Activated naive CD4-positive, alpha-beta T cell (primary cell): ENCODE data around the gene MBLAC1.

Experiments
- DNase-seq, 4 experiments: peaks; one replicate each; lab custom pipeline; 2025; lab: John Stamatoyannopoulos, UW

Gene MBLAC1

DNA sequence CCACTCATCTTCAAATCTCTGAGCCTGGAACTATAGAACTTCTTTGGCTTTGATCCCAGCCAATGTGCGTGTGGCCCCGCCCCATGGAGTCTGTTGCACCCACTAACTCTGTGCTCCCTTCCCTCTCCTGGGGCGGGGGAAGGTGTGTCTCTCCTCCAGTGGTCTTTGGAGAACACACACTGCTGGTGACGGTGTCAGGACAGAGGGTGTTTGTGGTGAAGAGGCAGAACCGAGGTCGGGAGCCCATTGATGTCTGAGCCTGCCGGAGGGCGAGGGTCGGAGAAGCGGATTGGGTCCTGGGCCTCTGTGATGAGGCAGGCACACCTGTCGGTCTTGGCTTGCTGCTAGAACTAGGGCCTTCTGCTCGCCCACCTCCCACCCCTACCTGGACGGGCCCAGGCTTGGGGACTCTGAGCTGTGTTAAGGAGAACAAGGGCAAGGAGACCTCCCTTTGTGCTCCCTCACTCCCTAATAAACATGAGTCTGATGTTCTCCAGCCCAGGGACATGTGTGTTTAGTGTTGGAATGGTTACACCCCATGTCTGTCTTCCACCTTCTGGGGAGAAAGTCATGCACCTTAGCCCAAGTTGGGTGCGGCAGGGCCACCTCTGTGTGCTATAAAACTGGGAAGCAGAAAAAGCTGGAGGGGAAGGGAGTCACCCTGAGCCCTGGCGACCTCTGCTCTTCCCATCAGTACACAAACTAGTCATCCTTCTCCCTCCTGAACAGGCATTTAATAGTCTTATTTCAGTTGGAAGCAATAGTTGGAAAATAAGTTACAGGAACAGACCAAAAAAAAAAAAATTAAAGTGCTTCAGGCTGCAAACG is 27.2 kb downstream of the MBLAC1 start:
- DNase-seq, result no peak

DNA sequence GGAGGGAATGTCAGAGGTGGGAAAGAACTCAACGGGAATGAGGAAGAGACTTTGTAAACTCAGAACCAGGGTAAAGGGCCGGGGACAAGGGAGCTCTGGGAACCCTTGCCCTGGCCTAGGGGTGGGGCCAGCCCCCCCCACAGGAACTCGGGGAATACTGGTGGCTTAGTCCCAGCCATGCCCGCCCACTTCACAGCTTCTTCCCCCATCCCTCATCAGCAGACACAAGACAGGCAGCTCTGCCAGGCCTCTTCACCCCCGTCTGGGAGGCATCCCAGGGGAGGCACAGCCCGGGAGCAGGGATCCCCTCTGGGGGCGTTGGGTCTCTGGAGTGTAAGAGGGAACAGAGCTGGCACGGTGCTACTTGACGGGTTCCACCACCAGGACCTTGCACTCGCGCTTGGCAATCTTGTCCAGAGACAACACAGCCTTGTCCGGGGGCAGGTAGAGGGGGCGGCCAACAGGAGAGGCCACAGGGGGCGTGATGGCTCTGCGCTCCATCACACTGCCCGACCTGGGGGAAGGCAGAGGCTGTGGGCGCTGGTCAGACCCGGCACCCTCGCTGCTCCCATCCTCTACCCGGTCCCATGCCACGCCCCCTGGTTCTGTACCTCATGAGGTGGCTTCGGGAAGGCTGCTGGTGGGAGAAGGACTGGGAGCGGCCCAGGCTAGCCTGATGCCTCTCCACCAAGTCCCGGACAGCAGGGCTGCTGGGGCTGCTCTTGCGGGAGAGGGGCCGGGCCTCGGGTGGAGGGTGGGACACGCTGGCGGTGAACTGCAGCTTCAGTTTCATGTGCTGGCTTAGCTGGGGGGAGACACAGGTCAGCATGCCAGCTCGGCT is 28.1 kb downstream of the MBLAC1 start:
- no peak for DNase-seq

DNA sequence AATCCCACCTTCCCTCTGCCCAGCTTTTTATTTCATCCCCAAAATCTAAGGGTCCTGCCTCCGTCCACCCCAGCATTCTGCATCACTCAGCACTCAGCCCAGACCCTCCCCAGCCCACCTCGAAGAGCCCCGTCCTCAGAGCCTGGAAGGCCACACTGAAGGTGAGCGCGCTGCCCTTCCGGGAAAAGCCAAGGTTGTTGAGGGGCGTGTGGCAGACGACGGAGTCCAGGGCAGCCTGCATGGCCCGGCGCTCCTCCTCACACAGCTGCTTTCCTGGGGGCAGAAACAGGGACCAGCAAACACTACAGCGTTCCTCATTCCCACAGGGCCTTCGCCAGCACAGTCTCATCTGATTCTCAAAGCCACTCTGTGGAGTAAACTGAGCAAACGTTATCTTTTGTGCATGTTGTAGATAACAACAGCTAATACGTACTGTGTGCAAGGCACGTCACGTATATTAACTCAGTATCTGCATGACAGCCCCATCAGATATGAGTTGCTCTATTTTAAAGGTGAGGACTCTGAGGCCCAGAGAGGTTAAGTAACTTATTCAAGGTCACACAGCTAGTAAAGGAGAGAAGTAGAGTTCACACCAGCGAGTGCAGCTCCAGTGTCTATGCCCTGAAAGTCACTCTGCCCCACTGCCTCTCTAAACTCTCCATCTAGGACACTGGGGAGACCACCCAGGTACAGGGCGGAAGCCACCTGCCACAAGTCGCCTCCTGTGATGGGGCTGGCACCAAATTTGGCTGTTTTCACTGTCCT is 29.0 kb downstream of the MBLAC1 start:
- DNase-seq, result no peak

DNA sequence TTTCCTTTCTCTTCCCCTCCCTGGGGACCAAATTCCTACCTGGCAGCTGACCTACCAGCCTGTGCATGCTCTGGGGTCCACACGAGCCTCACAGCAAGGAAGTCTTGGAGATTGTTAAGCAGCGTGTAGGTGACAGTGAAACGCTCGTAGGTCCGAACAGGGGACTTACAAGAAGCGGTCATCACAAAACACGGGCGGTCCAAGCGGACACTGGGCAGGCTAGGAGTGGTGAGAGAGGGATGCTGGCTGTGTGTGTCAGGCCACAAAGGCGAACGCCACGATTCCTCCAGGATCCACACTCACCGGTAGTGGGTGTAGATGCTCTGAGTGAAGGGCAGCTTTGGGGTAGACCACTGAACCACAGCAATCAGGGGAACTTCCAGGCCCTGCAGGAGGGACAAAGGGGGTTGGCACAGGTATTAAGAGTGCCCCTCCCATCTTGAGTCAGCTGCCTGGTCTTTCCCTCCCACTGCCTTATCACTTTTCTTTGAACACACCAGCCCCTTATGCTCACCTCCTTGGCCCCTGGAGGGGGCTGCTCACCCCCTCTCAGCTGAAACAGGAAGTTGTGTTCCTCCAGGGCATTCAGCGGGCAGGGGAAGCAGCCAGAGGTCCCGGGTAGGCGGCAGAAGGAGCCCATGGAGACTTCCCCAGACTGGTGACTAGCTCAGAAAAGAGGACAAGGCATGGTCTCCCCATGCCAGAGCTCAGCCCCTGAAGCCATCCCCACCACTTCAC is 29.7 kb downstream of the MBLAC1 start:
- no peak for DNase-seq

DNA sequence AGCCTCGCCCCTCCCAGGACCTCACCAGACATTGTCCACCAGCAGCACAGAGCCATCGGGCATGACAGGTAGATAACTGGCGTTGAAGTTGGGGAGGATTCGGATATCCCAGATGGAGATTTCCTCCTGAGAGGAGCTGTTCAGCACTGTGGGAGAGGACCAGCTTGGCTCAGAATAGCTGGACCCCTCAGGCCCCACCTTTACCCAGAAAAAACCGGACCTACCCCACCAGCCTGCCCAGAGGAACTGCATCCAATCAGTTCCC is 30.2 kb downstream of the MBLAC1 start:
- no peak for DNase-seq

DNA sequence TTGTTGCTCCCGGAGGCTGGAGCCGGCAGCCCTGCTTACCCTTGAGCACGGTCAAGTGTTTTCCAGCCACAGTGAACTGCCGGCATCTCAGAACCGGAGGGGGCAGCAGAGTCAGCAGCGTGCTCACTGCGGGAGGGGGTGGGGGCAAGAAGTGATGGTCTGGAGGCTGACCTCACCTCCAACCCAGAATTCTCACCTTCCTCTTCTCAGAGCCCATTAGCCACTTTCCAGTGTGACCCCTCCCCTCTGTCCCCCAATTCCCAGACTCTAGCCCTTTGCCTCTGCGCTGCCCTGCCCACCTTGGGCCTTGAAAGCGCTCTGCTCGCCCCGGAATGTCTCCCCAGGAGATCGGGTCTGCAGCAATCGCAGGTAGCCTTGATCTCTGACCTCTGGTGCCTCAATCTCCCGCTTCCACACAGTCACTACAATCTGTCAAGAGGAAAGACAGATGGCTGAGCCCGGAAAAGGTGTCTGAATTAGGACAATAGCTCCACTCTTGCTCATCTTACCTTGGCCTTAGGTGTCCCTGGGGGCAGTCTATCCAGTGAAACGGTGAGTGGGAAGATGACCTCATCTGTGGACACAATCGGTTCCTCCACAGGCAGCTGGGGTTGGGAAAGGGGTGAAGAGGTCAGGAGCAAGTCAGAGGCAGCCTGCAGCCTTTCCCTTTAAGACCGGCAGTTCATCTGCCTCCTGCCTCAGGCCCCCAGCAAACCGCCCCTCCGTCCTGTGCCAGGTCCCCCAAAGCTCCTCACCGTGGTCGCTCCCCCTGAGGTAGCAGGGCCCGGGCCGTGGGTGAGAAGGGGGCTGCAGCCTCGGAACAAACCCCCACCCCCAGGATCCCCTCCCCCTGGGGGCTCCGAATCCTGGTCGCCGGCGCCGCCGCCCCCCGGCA is 30.8 kb downstream of the MBLAC1 start:
- no peak for DNase-seq

DNA sequence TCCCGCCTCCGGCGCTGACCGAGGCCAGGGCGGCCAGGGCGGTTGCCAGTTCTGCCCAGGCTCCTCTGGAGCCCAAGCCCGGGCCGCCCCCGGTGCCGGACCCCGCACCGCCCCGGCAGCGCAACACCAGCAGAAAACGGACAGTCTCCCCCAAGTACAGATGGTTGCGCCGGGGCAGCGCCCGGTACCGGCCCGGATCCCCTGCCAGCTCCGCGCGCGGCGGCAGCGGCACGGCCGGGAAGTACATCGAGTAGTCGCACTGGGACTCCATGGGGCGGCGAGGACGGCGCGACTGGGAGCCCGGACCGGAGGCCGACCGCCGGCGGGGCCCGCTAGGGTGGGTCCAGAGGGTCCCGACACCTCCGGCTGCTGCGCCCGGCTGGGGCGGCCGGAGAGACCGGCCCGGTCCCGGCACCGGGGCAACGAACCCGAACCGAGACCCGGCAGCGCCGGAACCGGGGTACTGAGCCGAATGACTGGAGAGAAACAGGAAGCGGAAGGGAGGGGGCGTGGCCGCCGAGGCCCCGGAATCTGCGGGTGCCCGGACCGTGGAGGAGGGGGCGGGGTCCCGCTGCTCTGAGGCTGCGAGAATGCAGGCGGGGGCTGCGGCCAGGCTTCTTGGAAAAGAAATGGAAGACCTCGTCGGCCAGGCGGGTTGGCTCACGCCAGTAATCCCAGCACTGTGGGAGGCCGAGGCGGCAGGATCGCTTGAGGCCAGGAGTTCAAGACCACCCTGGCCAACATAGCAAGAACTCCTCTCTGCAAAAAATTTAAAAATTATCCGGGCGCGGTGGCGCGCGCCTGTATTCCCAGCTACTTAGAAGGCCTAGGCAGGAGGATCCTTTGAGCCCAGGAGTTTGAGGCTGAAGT is 31.7 kb downstream of the MBLAC1 start, which contains the start of gene TRAPPC14:
TSS of gene TRAPPC14 (minus strand) at position 495 of the 870 bp plus-strand sequence. CDS start at position 271, 224 bp downstream.
- peak; percentile 70 to 88 (median 82) for DNase-seq

DNA sequence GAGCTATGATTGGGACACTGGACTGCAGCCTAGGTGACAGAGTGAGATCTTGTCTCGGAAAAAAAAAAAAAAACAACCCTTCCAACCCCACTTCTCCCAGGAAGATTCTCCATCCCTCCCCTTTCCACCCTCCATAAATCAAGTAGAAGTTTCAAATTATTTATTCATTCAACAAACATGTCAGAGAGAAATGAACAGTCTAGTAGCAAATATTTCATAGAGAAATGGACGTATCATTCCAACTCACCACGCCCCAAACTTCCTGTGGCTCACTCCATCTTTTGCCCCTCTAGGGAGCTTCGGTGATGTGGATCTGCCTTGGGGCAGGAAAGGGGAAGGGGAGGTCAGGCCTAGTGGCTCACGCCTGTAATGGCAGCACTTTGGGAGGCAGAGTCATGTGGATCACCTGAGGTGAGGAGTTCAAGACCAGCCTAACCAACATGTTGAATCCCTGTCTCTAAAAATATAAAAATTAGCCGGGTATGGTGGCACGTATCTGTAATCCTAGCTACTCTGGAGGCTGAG is 32.4 kb downstream of the MBLAC1 start:
- DNase-seq, result no peak

DNA sequence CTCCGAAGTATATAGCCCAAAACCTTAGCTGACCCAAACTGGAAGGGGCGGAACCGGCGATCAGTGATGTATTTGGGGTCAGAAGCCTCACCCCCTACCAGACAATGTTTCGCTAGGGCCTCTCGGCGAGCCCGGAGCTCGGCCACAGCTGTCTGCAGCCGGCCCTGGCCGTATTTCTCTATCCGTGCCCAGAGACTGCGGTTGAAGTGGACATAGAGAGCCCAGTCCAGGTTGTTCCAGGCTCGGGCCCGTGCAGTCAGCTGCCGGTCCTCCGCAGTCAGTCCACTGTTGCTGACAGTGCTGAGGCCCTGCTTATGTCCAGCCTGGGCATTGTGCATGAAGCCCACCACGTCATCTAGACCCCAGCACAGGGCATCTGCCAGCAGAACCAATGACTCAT is 33.3 kb downstream of the MBLAC1 start:
- no peak for DNase-seq

DNA sequence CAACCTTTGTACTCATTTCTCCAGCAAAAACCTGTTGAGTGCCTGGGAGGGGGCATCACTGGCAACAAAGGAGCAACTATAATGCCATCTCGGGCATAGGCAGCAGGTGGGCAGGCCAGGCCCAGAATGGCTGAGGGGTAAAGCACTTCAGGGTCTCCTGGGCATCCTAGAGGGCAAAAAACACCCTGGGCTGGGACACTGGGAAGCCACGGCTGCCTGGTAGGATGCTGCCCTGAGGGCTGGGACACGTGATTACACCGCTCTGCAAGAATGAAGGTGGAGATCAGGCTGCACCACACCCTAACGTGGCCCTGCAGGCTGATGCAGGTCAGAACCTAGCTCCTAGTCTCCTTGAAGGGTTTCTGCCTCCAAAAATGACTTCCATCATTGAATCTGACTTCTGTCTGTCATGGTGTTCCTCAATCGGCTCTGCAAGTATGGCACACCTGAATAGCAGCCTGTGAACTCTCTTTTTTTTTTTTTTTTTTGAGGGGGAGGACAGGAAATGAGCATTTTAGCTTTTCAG is 36.3 kb downstream of the MBLAC1 start:
- no peak for DNase-seq

DNA sequence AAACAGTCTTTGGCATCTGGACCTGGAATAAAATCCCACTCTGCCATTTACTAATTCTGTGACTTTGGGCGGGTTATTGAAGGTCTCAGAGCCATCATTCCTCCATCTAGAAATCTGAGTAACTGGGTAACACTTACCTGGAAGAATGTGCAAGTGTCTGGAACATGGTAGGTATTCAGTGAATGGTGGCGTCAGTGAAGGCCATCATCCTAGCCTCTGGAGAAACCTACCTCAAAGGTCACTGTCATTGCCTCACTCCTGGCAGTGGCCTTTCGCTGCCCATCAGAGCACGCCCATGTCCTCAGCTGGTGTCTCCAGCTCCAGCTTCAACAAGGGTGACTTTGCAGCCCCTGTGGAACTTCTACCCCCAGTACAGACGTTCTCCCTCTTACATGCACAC is 37.1 kb downstream of the MBLAC1 start:
- no peak for DNase-seq

DNA sequence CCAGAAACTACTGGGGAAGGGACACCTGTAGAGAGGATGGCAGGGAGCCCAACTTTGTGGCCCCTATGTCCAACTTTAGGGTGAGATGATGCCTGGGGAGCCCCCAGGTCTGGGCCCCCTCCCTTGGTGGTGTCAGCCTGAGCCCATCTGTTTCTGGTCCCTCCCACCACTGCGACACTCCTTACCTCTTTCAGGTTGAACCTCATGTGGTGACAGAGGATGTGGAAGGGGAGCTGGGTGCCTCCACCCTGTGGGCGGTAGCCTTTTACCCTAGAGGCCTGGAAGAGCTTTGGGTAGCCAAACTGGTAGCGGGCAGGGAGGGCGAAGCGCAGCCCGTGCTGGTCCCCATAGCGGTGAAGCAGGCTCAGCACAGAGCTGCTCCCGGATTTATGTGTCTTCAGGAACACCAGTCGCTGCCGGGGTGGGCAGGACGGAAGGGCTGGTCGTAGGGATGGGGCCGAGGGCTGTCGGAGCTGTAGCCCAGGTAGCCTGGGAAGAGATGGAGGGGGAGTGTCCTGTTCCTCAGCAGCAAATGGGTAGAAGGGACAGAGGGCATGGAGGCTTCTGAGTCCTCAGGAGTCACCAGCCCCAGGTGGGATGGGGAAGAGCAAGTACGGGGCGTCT is 39.7 kb downstream of the MBLAC1 start:
- peak in 1 of 4 experiments; percentile 25 for DNase-seq

DNA sequence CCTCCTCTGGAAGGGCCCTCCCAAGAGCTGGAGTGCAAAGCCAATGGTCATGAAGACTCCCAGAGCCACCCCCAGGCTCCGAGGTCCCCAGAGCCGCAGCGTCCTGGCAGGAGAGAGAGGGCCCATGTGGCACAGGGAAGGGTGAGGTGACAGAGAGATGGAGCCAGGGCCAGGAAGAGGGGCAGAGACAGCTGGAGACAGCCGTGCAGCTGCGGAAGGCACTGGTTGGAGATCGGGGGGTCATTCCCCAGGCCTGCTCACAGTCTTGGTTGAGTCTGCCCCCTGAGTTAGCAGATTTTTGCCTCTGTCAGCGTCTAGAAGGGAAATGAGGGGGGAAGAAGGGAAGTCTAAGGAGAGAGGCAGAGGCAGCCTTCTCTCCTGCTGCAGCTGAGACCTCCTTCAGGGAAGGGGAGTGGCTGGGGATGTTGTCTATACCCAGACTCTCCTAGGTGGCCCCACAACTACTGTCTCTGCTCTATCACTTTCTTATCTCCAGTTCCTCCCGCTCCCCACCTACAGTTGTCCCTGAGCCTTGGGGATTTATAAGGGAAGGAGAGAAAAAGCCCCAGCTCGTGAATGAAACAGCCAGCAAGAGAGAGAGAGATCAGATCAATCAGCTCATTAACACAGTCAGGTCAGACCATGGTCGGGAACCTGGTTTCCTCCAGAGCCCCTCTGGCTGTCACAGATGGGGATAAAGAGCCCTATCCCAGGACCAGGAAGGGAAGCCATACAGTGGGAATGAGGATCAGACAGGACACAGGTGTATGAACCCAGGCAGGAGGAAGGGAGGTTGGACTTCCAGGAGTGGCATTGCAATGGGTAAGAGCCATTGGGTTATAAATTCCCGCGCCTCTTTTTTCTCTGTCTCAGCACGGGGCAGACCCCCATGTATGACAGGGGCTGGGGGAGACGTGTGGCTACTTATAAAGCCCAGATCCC is 40.5 kb downstream of the MBLAC1 start:
- no peak for DNase-seq

DNA sequence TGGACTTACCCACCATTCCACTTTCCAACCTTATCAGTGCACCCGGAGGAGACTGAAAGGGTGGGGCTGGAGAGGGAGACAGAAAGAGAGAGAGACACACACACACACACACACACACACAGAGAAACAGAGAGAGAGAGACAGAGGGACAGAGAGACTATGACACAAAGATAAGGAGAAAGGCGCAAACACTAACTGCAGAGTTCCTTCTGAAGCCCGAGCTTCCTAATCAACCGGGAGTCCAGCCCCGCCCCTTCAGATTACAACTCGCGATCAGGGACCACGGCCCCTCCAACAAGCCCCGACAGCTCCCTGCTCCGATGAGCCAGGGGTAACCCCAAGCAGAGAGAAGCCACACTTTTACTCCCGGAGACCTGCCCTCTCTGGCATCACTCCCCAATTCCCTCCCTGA is 41.2 kb downstream of the MBLAC1 start:
- no peak for DNase-seq

DNA sequence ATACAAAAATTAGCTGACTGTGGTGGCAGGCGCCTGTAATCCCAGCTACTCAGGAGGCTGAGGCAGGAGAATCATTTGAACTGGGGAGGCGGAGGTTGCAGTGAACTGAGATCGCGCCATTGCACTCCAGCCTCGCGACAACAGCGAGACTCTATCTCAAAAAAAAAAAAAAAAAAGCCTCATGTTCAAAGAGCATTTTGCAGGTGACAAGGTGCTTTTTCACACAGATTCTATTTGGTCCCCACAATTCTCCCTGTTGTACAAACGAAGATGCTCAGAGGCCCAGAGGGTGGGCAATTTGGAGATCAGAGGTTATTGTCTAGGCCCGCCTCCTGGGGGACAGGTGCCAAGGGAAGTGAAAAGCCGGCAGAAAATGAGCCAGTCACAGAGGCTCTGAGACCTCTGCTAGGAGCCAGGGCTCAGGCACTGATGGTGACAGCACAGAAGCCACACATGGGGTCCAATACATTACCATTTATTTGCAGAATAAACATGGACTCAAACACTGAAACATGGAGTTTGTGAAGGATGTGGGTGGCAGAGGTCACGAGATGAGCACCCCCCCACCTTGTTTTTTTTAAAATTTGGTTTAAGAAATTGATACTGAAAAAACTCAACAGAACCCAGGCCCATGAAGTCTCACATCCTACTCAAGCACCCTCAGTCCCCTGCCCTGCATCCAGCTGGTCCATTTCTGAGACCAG is 42.5 kb downstream of the MBLAC1 start:
- peak in 1 of 4 experiments; percentile 33 for DNase-seq

DNA sequence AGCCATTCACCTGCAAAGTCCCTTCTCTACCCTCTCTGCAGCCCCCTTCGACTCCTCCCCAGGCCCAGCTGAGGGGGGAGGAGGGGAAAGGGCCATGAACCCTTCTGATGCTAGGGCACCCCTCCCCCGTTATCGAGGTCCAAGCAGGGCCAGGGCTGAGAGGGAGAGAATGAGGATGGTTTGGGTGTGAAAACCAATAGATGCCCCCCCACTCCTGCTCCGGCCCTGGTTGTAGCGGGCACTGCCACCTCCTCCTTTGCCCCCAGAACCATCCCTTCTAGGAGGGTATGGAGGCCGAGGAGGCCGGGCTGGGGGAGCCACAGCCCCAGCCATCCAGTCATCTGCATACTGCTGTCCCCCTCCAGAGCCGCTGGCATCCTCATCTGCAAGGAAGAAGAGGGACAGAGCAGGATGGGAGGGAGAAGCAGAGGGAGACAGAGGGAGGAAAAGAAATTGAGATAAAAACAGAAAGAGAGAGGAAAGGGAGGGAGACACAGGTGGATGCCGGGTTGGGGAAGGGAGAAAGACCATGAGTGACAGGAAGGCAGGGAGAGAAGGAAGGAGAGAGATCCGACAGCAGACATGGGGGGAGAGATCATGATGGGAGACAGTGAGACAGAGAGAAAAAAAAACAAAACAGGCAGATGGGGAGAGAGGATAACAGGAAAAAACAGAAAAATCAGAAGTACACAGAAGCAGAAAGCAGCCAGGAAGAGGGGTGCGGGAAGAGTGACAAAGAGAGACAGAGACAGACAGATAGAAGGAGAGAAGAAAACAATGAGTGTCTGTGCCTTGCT is 43.5 kb downstream of the MBLAC1 start:
- DNase-seq, result no peak
